IMR-90 (cell line): ENCODE data around the gene ANO2. TPM values are rescaled to one million over a fixed set of nuclear protein-coding genes. Genes with fewer than 3 reads are reported as not detected.

Experiments
- ATAC-seq: fragments of 200-7000 bp; cut with Tn5 transposase; 2 replicates; pipeline ENCODE4 v1.9.1; 2020; ENCODE audit warnings: low read depth, mild to moderate bottlenecking, moderate library complexity
- BruUV-seq: library from RNA; stranded (reverse); fragments of 400-500 nt; replicated peaks from 2 replicates; lab custom pipeline; 2021; lab: Mats Ljungman, UMichigan
- CTCF ChIA-PET: fragments of 300-600 bp; formaldehyde crosslinking; extraction: SDS; loops from one replicate; lab custom pipeline; 2021; ENCODE audit warnings: antibody characterized with exemption; lab: Yijun Ruan, JAX
- POLR2A ChIA-PET: fragments of 300-600 bp; sonication (Branson Sonifier 250); formaldehyde crosslinking; loops from one replicate; lab custom pipeline; 2022; ENCODE audit warnings: antibody characterized with exemption; ENCODE audit not compliant: unreplicated experiment; lab: Charles Lee
- DNase-seq: peaks from one replicate; pipeline ENCODE4 v3.0.0; 2013
- H2AFZ ChIP-seq: replicated peaks from 2 replicates; pipeline ENCODE3; 2013; ENCODE audit warnings: low read length, mild to moderate bottlenecking; ENCODE audit not compliant: poor library complexity
- H2AK5ac ChIP-seq: 2 replicates; pipeline ENCODE4 v1.6.1; 2013; ENCODE audit warnings: low read depth, low read length, inconsistent platforms
- H2AK9ac ChIP-seq: replicated peaks from 2 replicates; pipeline ENCODE3; 2013; ENCODE audit warnings: mild to moderate bottlenecking, low read depth, low read length, moderate library complexity; ENCODE audit not compliant: poor library complexity
- H2BK120ac ChIP-seq: 2 replicates; pipeline ENCODE4 v1.6.1; 2013; ENCODE audit warnings: low read depth, low read length, inconsistent platforms
- H2BK15ac ChIP-seq: 3 replicates; pipeline ENCODE4 v1.6.1; 2013; ENCODE audit warnings: low read depth, low read length, inconsistent platforms
- H2BK20ac ChIP-seq: 2 replicates; pipeline ENCODE4 v1.6.1; 2013; ENCODE audit warnings: low read depth, mild to moderate bottlenecking, inconsistent platforms, low read length, moderate library complexity
- H2BK5ac ChIP-seq: 2 replicates; pipeline ENCODE4 v1.6.1; 2013; ENCODE audit warnings: mild to moderate bottlenecking, low read depth, low read length, inconsistent platforms; ENCODE audit not compliant: poor library complexity, severe bottlenecking
- H3K14ac ChIP-seq: replicated peaks from 2 replicates; pipeline ENCODE4 v1.6.1; 2013; ENCODE audit warnings: low read depth, low read length, inconsistent platforms
- H3K18ac ChIP-seq: 2 replicates; pipeline ENCODE4 v1.6.1; 2013; ENCODE audit warnings: low read depth, low read length, control low read depth
- H3K23ac ChIP-seq: 2 replicates; pipeline ENCODE4 v1.6.1; 2013; ENCODE audit warnings: low read depth, low read length, inconsistent platforms
- H3K27ac ChIP-seq: 2 replicates; pipeline ENCODE4 v1.5.1; 2013; ENCODE audit warnings: mild to moderate bottlenecking, control low read depth, low read length; ENCODE audit not compliant: insufficient read depth
- H3K27me3 ChIP-seq: 2 replicates; pipeline ENCODE4 v1.6.1; 2013; ENCODE audit warnings: low read length; ENCODE audit not compliant: control insufficient read depth, insufficient read depth
- H3K36me3 ChIP-seq: 2 replicates; pipeline ENCODE4 v1.6.1; 2013; ENCODE audit warnings: low read length, mixed read lengths; ENCODE audit not compliant: control insufficient read depth, insufficient read depth
- H3K4ac ChIP-seq: 2 replicates; pipeline ENCODE4 v1.6.1; 2013; ENCODE audit warnings: low read depth, low read length, inconsistent platforms
- H3K4me1 ChIP-seq: 2 replicates; pipeline ENCODE4 v1.6.1; 2013; ENCODE audit warnings: low read length, mixed read lengths; ENCODE audit not compliant: control insufficient read depth, insufficient read depth
- H3K4me2 ChIP-seq: 2 replicates; pipeline ENCODE4 v1.6.1; 2013; ENCODE audit warnings: low read depth, mild to moderate bottlenecking, control low read depth, low read length, moderate library complexity
- H3K4me3 ChIP-seq: 2 replicates; pipeline ENCODE4 v1.5.1; 2013; ENCODE audit warnings: low read depth, mild to moderate bottlenecking, control low read depth, low read length, moderate library complexity; ENCODE audit not compliant: insufficient read depth
- H3K56ac ChIP-seq: 2 replicates; pipeline ENCODE4 v1.6.1; 2013; ENCODE audit warnings: low read length, inconsistent platforms; ENCODE audit not compliant: insufficient read depth; ENCODE audit errors: extremely low read depth
- H3K79me1 ChIP-seq, 2 experiments: 2 replicates each; pipeline ENCODE4 v1.6.1; 2013; ENCODE audit warnings: low read length in 2 of 2, inconsistent platforms in 1 of 2, low read depth in 1 of 2
- H3K9ac ChIP-seq: 2 replicates; pipeline ENCODE4 v1.6.1; 2013; ENCODE audit warnings: low read depth, low read length, control low read depth
- H3K9me1 ChIP-seq: 2 replicates; pipeline ENCODE4 v1.6.1; 2013; ENCODE audit warnings: low read length, inconsistent platforms; ENCODE audit not compliant: insufficient read depth
- H3K9me3 ChIP-seq: 2 replicates; pipeline ENCODE4 v1.6.1; 2013; ENCODE audit warnings: low read length; ENCODE audit not compliant: control insufficient read depth, insufficient read depth
- H4K20me1 ChIP-seq: 2 replicates; pipeline ENCODE4 v1.6.1; 2013; ENCODE audit warnings: low read length, inconsistent platforms; ENCODE audit not compliant: insufficient read depth
- H4K5ac ChIP-seq: 2 replicates; pipeline ENCODE4 v1.6.1; 2013; ENCODE audit warnings: mild to moderate bottlenecking, low read depth, low read length, control low read depth
- H4K8ac ChIP-seq, 2 experiments: 2 replicates each; pipeline ENCODE4 v1.6.1; 2013; ENCODE audit warnings: low read depth in 2 of 2, low read length in 2 of 2, control low read depth in 1 of 2, inconsistent platforms in 1 of 2
- H4K91ac ChIP-seq: 2 replicates; pipeline ENCODE4 v1.6.1; 2013; ENCODE audit warnings: low read depth, low read length, inconsistent platforms; ENCODE audit not compliant: insufficient read depth
- CEBPB ChIP-seq: IDR thresholded peaks from 2 replicates; pipeline ENCODE4 v1.6.1; 2012; ENCODE audit warnings: low read depth, low read length, improper control_type of control experiment
- MAFK ChIP-seq: IDR thresholded peaks from 2 replicates; pipeline ENCODE4 v1.6.1; 2012; ENCODE audit warnings: low read depth, low read length, improper control_type of control experiment
- MXI1 ChIP-seq: IDR thresholded peaks from 2 replicates; pipeline ENCODE4 v1.6.1; 2012; ENCODE audit warnings: low read depth, mild to moderate bottlenecking, low read length, moderate library complexity, borderline replicate concordance
- NFE2L2 ChIP-seq: fragments of 150-350 bp; IDR thresholded peaks from 2 replicates; pipeline ENCODE4 v1.6.1; 2016; ENCODE audit warnings: low read depth, mild to moderate bottlenecking, low read length
- RAD21 ChIP-seq: IDR thresholded peaks from 2 replicates; pipeline ENCODE4 v1.6.1; 2012; ENCODE audit warnings: low read length, improper control_type of control experiment
- RCOR1 ChIP-seq: IDR thresholded peaks from 2 replicates; pipeline ENCODE4 v1.6.1; 2012; ENCODE audit warnings: mild to moderate bottlenecking, low read length, improper control_type of control experiment; ENCODE audit not compliant: insufficient replicate concordance
- RFX5 ChIP-seq: IDR thresholded peaks from 2 replicates; pipeline ENCODE4 v1.8.0; 2012; ENCODE audit warnings: low read depth, mild to moderate bottlenecking, low read length, moderate library complexity
- SMC3 ChIP-seq: fragments of 150-350 bp; IDR thresholded peaks from 2 replicates; pipeline ENCODE4 v1.6.1; 2016; ENCODE audit warnings: low read depth, mild to moderate bottlenecking, antibody characterized with exemption, low read length, moderate library complexity
- WGBS, 2 experiments: methylation state at CpG; one replicate each; pipeline versions ENCODE4 v1.1.5 to v1.1.7; 2013; ENCODE audit warnings: missing lambda C conversion rate in 2 of 2; ENCODE audit not compliant: insufficient read length in 1 of 2; ENCODE audit errors: extremely low coverage in 2 of 2; 5-methylcytosine and 5-hydroxymethylcytosine counted together
- dilution Hi-C: fragments of 300-500 bp; cut with HindIII; formaldehyde crosslinking; loops from one replicate; pipeline ENCODE4 v1.14.3; 2018; ENCODE audit warnings: low sequenced_read_pairs; ENCODE audit not compliant: unreplicated experiment
- in situ Hi-C: fragments of 300-500 bp; cut with MboI; formaldehyde crosslinking; loops from 3 replicates; pipeline ENCODE4 v1.14.3; 2019; ENCODE audit warnings: low sequenced_read_pairs, inconsistent platforms, mixed read lengths
- intact Hi-C: fragments of 100-400 bp; cut with micrococcal nuclease; formaldehyde crosslinking; loops from 2 replicates; pipeline ENCODE4 v1.10.0; 2022
- polyA plus RNA-seq, 3 experiments: library from polyadenylated mRNA; depleted of rRNA; stranded (reverse); fragments of >200 nt; gene quantifications; 2 replicates each; pipeline ENCODE4 v1.2.3, GENCODE V29; 2012; ENCODE audit warnings: low replicate concordance in 1 of 3
- total RNA-seq: library from RNA; depleted of rRNA; stranded (reverse); fragments of >200 nt; gene quantifications from 2 replicates; pipeline ENCODE4 v1.2.3, GENCODE V29; 2012
- TF ChIP-seq, protein P1 (sequence below): fragments of 150-350 bp; IDR thresholded peaks from 2 replicates; pipeline ENCODE4 v1.6.1; 2017; ENCODE audit warnings: mild to moderate bottlenecking, antibody characterized with exemption, low read length, low read depth

Gene ANO2
- total and polyA plus RNA-seq, 2 of the 4 experiments (the other 2 are of a cell fraction) = 0.22 TPM; not detected in 1

DNA sequence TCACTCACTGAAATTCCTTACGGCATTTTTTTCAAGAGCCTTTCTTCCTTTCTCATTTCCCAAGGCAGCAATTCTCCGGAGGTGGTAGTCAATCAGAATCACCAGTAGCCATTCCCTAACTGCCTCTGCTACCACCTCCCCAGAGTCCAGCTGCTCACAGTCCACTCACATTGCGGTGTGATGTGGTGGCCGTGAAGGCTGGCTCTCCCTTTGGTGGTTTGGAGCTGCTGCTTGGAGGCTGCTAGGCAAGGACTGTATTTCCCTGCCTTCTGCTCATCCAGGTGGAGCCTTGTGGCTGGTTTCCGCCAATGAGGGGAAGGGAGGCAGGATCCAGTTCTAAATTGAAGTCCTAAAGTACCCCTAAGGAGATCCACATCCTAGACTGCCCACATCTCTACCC, 222.0 kb downstream of the ANO2 start:
- Histone ChIP-seq H3K9me1 (no peaks in the 10 kb centered on the region), H4K5ac (no peak overlapping the region), H3K9me3 (no peaks in the 10 kb centered on the region), H3K4me1 (no peaks in the 10 kb centered on the region), H3K23ac (no peak overlapping the region), H2BK120ac (no peak overlapping the region), H3K4me2 (no peak overlapping the region), H3K79me1 (no peaks in the 10 kb centered on the region), H3K27me3 (peaks cover 40% of the 10 kb centered on the region), H2AK5ac (no peak overlapping the region), H4K91ac (no peak overlapping the region), H2BK15ac (no peak overlapping the region), H4K20me1 (no peaks in the 10 kb centered on the region), H2AFZ (no peak overlapping the region), H3K9ac (no peak overlapping the region), H2BK5ac (no peak overlapping the region), H3K36me3 (no peaks in the 10 kb centered on the region), H3K14ac (no peak overlapping the region), H4K8ac (no peak overlapping the region), H2BK20ac (no peak overlapping the region), H3K4ac (no peak overlapping the region), H3K27ac (no peak overlapping the region), H3K4me3 (no peak overlapping the region), H3K56ac (no peak overlapping the region), H2AK9ac (no peak overlapping the region), H3K18ac (no peak overlapping the region)
- in situ Hi-C loops (no loop called here), intact Hi-C loops (no loop called here), dilution Hi-C loops (no loop called here)
- ATAC-seq (no peak), DNase-seq (no peak)
- ChIA-PET CTCF (no interaction called here), POLR2A (no interaction called here)
- TF ChIP-seq RAD21 (no peak), SMC3 (no peak), MXI1 (no peak), NFE2L2 (no peak), RCOR1 (no peak), MAFK (no peak), CEBPB (no peak), RFX5 (no peak)
- TF ChIP-seq, protein P1, sequence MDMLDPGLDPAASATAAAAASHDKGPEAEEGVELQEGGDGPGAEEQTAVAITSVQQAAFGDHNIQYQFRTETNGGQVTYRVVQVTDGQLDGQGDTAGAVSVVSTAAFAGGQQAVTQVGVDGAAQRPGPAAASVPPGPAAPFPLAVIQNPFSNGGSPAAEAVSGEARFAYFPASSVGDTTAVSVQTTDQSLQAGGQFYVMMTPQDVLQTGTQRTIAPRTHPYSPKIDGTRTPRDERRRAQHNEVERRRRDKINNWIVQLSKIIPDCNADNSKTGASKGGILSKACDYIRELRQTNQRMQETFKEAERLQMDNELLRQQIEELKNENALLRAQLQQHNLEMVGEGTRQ = no peak
- WGBS, 2 experiments = 100% methylated on average over 1 of the region's 5 CpGs; no CpG with 5 or more reads in 1 of the 2 experiments
- no TSS peak for BruUV-seq
